Measurements from ENCODE around the gene OSBPL5. TPM values are rescaled to one million over a fixed set of nuclear protein-coding genes. Genes with fewer than 3 reads are reported as not detected.
"Not testable (repeated sequence)": the region's sequence is repeated elsewhere in the genome, so short reads cannot be mapped to it uniquely, and the experiment has no call there.

The OSBPL5 gene
- total RNA-seq, 1 experiment from 2014 or later = 11.0 TPM

- Histone ChIP-seq H3K9me3 (no peaks in the 10 kb centered on the region), H3K27me3 (no peaks in the 10 kb centered on the region), H3K4me3 (no peak overlapping the region), H3K36me3 (no peaks in the 10 kb centered on the region)
- no peak for DNase-seq
These were observed 38.0 kb downstream of the OSBPL5 start for GRCh38 chr11:3126901-3127691.

- Histone ChIP-seq H3K36me3 (no peaks in the 10 kb centered on the region), H3K9me3 (no peaks in the 10 kb centered on the region), H3K4me3 (no peak overlapping the region), H3K27me3 (no peaks in the 10 kb centered on the region)
- DNase-seq = no peak
These were observed 38.8 kb downstream of the OSBPL5 start for GRCh38 chr11:3126207-3126865.

DNA sequence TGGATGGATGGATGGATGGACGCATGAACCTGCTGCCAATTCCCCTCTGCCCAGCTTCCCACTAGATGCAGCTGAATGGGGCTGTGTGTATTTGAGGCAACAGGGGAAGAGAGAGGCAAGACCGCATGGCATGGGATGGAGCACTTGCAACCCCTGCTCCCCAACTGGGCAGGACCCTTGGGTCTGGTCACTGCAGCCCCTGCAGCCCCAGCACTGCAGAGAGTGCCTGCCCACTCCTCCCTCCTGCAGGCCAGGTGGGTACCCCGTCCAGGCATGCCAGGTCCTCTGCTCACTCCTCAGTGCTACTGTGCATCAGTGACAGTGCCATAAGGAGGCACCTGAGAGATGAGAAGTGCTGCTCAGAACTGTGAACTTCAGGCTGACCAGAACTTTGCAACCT lies 40.3 kb downstream of the OSBPL5 start:
- H3K9me3 ChIP-seq = no peaks in the 10 kb centered on the region
- no peaks in the 10 kb centered on the region for H3K27me3 ChIP-seq
- H3K4me3 ChIP-seq = no peak overlapping the region
- no peak for DNase-seq
- no peaks in the 10 kb centered on the region for H3K36me3 ChIP-seq

DNA sequence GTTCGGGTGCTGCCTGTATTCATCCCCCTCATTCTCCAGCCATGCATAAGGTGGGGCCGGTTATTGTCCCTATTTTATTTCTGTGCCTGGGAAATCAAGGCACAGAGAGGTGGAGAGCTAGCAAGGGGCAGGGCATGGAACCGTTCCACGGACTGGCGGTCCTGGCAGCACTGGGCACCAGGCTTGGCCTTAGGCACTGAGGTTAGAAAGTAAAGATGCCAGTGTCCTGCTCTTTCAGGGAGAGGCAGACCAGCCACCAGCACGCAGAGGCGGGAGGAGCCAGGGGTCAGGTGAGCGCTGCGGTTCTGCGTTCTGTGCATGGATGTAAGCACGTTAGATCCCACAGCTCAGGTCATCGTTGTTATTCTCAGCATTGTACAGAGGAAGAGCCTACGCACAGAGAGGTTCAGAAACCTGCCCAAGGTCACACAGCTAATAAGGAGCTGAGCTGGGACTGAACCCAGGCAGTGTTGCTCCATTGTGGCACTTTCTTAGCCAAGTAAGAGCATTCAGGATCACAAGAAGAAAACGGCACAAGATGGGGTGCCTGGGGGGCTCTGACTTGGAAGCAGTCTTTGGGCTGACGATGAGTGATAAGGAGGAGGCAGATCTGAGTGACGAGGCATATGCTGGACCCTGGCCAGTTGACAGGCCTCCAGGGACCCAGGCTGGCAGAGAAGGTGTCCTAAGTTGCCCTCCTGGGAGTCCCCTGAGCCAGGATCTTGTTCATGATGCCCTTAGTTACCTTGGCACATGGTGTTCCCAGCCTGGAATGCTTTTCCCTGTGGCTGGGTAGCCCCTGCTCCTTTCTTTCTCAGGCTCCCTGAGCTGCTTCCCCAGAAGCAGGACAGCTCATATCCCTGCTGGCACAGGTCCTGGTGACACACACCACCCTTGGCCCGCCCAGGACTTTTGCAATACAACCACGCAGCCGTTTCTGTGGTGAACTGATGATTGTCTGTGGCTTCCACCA lies 41.1 kb downstream of the OSBPL5 start:
- Histone ChIP-seq H3K27me3 (no peaks in the 10 kb centered on the region), H3K4me3 (no peak overlapping the region), H3K9me3 (no peaks in the 10 kb centered on the region), H3K36me3 (no peaks in the 10 kb centered on the region)
- DNase-seq = peak; percentile 91

- Histone ChIP-seq H3K4me3 (no peak overlapping the region), H3K9me3 (no peaks in the 10 kb centered on the region), H3K36me3 (no peaks in the 10 kb centered on the region), H3K27me3 (no peaks in the 10 kb centered on the region)
- no peak for DNase-seq
These were observed 41.8 kb downstream of the OSBPL5 start for GRCh38 chr11:3123305-3123704.

GRCh38 chr11:3122775-3123201 lies 42.3 kb downstream of the OSBPL5 start:
- Histone ChIP-seq H3K36me3 (no peaks in the 10 kb centered on the region), H3K4me3 (no peak overlapping the region)

GRCh38 chr11:3121931-3122774 lies 43.0 kb downstream of the OSBPL5 start:
- no peak overlapping the region for H3K4me3 ChIP-seq
- no peaks in the 10 kb centered on the region for H3K9me3 ChIP-seq
- no peaks in the 10 kb centered on the region for H3K27me3 ChIP-seq
- DNase-seq = no peak
- H3K36me3 ChIP-seq = no peaks in the 10 kb centered on the region

More at GRCh38 chr11:3122775-3123201, 42.3 kb downstream of the OSBPL5 start:
- H3K9me3 ChIP-seq = no peaks in the 10 kb centered on the region
- H3K27me3 ChIP-seq = no peaks in the 10 kb centered on the region
- no peak for DNase-seq

DNA sequence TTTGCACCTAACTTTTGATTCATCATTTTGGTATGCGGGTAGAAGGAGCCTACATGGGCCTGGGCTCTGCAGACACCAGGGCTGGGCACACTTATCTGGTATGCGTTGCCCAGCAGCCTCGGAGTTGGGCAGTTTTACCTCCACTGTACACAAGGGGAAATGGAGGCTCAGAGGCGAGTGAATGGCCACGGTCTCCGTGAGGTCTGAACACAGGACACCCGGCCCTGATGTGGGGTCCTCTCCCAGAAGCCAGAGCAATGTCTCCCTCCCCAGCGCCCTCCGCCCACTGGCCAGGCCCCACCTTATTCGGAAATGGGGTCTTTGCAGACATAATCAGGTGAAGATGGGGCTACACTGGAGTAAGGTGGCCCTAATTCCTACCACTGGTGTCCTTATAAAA lies 43.7 kb downstream of the OSBPL5 start:
- Histone ChIP-seq H3K9me3 (no peaks in the 10 kb centered on the region), H3K4me3 (no peak overlapping the region), H3K27me3 (no peaks in the 10 kb centered on the region), H3K36me3 (no peaks in the 10 kb centered on the region)
- no peak for DNase-seq

- H3K36me3 ChIP-seq = no peaks in the 10 kb centered on the region
- no peaks in the 10 kb centered on the region for H3K27me3 ChIP-seq
- DNase-seq = no peak
- H3K4me3 ChIP-seq = no peak overlapping the region
- H3K9me3 ChIP-seq = no peaks in the 10 kb centered on the region
These were observed 44.9 kb downstream of the OSBPL5 start for GRCh38 chr11:3120071-3120792.

DNA sequence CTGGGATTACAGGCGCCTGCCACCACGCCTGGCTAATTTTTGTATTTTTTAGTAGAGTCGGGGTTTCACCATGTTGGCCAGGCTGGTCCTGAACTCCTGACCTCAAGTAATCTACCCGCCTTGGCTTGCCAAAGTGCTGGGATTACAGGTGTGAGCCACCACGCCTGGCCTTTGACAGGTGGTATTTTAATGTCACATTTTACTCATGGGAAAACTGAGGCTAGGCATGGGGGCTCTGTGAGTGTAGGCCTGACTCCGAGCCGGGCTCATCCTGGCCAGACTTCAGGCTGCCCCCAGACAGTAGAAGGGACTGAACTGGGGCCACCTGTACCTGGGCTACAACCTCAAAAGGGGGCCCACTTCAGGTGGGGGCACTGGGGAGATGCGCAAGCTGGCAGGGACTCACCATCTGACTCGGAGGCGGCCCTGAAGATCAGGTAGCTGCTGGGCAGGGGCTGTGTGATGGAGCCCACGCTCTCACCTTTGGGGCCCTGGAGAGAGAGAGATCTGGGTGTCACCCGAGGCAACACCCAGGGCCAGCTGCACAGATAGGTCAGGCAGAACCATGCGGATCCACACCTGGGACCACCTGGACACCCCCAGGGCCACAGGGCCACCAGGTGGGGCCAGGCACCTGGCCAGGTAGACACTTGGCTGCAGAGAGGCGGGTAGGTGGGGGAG lies 45.8 kb downstream of the OSBPL5 start:
- peaks cover 3% of the 10 kb centered on the region; the same call in 1 of the 2 replicates for H3K9me3 ChIP-seq
- H3K27me3 ChIP-seq = no peaks in the 10 kb centered on the region
- H3K36me3 ChIP-seq = no peaks in the 10 kb centered on the region
- no peak overlapping the region for H3K4me3 ChIP-seq
- no peak for DNase-seq

DNA sequence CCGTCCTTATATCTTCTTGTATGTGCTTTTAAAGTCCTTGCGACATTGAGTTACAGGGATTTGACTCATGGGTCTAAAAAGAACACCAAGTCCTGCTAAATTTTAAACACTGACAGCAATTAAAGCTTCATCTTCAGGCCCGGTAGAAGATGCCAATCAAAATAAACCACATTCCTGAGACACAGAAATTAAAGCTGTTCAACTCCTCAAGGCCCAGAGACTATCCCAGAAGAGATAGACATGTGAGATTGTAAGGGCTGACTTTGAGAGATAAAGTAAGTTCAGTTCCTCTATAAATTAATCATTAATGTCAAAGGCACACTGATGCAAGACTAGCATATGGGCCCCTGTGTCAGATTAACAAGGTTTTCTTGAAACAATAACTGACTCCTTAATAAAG lies 49.8 kb downstream of the OSBPL5 start:
- no peak overlapping the region for H3K4me3 ChIP-seq
- peaks cover 9% of the 10 kb centered on the region for H3K9me3 ChIP-seq
- no peak for DNase-seq
- H3K27me3 ChIP-seq = no peaks in the 10 kb centered on the region
- H3K36me3 ChIP-seq = no peaks in the 10 kb centered on the region

DNA sequence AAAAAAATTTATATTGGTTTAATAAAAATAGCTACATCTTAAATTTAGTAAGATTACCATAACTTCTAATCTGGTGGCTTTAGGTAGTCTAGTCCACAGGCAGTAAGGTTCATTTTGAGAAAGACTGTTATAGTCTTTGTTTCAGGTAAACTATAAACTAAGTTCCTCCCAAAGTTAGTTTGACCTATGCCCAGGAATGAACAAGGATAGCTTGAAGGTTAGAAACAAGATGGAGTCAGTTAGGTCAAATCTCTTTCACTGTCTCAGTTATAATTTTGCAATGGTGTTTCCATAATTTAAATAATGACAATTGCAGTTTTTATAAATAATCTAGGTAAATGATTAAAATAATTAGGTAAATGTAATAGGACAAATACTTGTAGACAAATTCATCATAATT lies 51.4 kb downstream of the OSBPL5 start:
- not testable (repeated sequence) for H3K27me3 ChIP-seq, H3K9me3 ChIP-seq, DNase-seq, H3K36me3 ChIP-seq, H3K4me3 ChIP-seq

GRCh38 chr11:3111919-3112690 lies 53.0 kb downstream of the OSBPL5 start:
- no peaks in the 10 kb centered on the region for H3K36me3 ChIP-seq
- no peaks in the 10 kb centered on the region for H3K27me3 ChIP-seq
- DNase-seq = no peak
- peaks cover 9% of the 10 kb centered on the region for H3K9me3 ChIP-seq
- H3K4me3 ChIP-seq = no peak overlapping the region

DNA sequence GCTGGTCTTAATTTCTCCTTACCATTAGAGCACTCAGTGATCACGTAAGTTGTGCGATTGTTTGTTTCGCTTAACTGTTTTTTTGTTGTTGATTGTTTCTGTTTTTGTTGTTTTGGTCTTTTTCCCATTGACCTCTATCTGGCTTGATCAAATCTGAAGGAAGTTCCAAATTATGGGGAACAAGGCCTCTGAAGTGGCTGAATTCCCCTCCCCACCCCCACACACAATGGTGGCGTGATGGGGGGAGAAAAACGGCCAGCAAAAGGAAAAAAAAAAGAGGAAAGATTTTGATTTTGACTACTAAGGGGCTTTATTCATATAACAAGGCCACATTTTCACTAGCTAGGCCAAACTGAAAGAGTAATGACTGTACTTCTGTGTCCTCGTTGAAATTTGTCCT lies 53.6 kb downstream of the OSBPL5 start:
- no peak for DNase-seq
- peaks cover 9% of the 10 kb centered on the region for H3K9me3 ChIP-seq
- no peaks in the 10 kb centered on the region for H3K27me3 ChIP-seq
- H3K4me3 ChIP-seq = no peak overlapping the region
- H3K36me3 ChIP-seq = no peaks in the 10 kb centered on the region
